HG02938 (cell line): ENCODE results near the gene ODAM.
"Not testable (repeated sequence)": the region's sequence is repeated elsewhere in the genome, so short reads cannot be mapped to it uniquely, and the experiment has no call there.

Source experiments
- ATAC-seq: cut with Tn5 transposase; IDR thresholded peaks from one replicate; pipeline ENCODE4 v1.9.1; 2021; ENCODE audit warnings: mild to moderate bottlenecking, moderate library complexity; ENCODE audit not compliant: unreplicated experiment

Gene ODAM

DNA sequence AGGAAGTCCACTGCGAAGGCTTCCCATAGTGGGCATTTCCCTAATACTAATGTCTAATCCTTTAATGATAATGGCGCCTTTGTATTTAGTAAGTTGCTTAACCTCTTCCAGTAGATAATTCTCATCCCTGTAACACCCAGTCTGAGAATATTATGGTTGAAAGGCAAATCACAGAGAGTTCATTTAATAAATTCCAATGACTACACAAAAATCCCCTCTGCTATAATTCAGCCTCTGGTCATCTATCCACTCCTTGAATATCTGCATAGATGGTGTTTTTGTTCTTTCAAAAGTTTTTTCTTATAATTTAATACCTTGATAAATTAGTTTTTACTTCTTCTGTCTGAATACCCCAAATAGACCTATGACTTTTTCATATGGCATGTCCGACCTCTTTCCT lies 25.9 kb downstream of the ODAM start:
- ATAC-seq = not testable (repeated sequence)

DNA sequence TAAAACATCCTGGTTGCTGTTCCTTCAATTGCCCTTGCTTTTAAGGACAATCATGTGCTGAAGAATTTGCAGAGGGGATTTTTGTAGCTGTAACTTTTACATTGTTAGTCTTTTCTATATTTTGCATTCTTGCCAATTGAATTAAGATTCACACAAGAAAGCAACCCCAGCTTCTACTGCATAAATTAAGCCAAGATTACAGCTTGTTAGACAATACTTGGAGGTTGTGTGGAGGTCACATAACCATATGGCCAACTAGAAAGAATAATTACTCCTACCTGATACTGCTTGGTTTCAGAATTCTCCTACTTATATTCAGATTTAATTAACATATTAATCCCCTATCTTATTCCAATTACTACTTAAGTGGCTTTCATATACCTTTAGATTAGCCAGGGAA lies 26.3 kb downstream of the ODAM start:
- not testable (repeated sequence) for ATAC-seq

DNA sequence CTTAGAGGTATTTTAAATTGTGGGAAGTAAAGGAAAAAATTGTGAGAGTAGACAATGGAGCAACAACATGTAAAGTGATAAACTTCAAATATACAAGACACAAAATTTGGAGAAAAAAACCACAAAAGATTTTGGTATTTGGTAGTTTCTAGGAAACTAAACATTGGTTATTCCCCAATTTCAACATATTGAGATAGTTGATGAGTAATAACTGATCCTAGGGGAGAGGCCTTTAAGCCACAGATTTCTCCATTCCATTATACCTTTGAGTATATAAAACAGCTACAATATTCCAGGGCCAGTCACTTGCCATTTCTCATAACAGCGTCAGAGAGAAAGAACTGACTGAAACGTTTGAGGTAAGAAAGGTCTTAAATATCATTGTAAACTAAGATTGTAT lies 30.3 kb downstream of the ODAM start, which contains the start of gene FDCSP:
Gene FDCSP (plus strand): TSS at position 301 of the 400 bp plus-strand sequence. CDS start 5,071 bp downstream, outside the sequence.
- ATAC-seq = no peak

- ATAC-seq = no peak
Measured at GRCh38 chr4:70236125-70236524, 40.6 kb downstream of the ODAM start.

DNA sequence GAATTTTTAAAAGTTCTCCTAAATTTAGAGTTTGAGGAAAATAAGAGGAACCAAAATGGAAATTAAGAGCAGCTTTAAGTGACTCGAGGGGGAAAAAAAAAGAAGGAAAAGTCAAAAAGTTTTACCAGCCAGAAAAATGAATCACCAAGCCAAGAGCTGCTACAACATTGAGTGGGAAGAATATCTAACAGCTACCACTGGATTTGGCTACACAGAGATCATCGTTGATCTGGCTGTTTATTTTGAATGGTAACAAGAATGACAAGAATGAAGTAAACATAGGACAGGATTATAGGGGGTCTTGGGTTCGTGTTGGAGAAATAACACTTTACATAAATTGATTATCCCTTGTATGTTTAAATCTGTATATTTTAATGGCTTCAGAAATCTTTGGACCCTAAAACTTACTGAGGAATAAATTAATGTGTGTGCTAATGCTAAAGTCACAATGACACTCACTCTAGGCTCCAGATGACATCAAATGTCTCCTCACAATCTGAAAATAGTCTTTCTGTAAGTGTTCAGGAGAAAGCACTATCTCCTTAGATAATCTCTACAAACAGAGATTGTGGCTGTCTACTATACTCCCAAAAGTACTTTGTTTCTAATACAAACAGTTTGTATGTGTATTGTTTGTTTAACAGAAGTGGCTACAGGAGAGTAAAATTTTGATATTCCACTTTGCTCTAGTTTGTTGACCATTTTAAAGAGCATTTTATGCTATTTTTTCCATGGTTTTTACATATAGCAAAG lies 43.8 kb downstream of the ODAM start:
- no peak for ATAC-seq

- ATAC-seq = no peak
Measured at GRCh38 chr4:70239884-70240591, 44.5 kb downstream of the ODAM start.

- ATAC-seq = not testable (repeated sequence)
Measured at GRCh38 chr4:70242297-70242696, 46.8 kb downstream of the ODAM start, which contains the start of gene CSN3. CSN3 (plus strand) TSS chr4:70242597; CDS start chr4:70244820, 2,223 bp downstream.

GRCh38 chr4:70243091-70243490 lies 47.6 kb downstream of the ODAM start:
- no peak for ATAC-seq

GRCh38 chr4:70251250-70251944 lies 55.9 kb downstream of the ODAM start:
- ATAC-seq = no peak

DNA sequence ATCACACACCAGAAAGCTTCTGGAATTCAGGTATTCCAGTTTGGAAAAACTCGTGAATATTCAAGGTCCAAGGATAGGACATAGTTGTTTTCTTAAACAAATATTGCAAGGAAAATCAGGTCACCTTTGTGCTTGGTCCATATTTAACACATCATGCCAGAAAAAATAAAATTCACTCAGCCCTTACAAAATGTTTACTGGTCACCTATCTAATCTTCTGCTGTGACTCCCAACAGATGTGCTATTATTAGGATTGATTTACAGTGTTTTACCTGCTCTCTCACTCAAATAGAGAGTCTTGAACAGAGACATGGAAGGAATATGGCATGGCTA lies 56.4 kb downstream of the ODAM start:
- ATAC-seq = no peak
